Kidney (tissue), 14 donors: ENCODE results near the gene C19orf44. TPM values are rescaled to one million over a fixed set of nuclear protein-coding genes. Genes with fewer than 3 reads are reported as not detected.

Experiments
- DNase-seq, 5 donors: peaks; one replicate each; pipeline ENCODE4 v3.0.0-alpha.2; 2013 to 2020
- FAIRE-seq: peaks from 2 replicates; lab custom pipeline; 2012; peaks lifted over from hg19 to GRCh38; lab: Jason Lieb, UNC
- H3K27ac ChIP-seq, 2 donors: one replicate each; pipeline ENCODE4 v1.7.0; 2013; ENCODE audit warnings: low read depth in 2 of 2, low read length in 2 of 2, inconsistent platforms in 1 of 2
- H3K27me3 ChIP-seq: one replicate; pipeline ENCODE4 v1.7.1; 2013; ENCODE audit warnings: low read length, inconsistent platforms; ENCODE audit not compliant: control insufficient read depth, insufficient read depth
- H3K36me3 ChIP-seq, 3 donors: one replicate each; pipeline versions ENCODE4 v1.7.0 to v1.7.1; 2013; ENCODE audit warnings: low read length in 3 of 3, control low read depth in 1 of 3, inconsistent platforms in 1 of 3; ENCODE audit not compliant: insufficient read depth in 3 of 3, control insufficient read depth in 2 of 3
- H3K4me1 ChIP-seq, 3 donors: one replicate each; pipeline versions ENCODE4 v1.7.0 to v1.7.1; 2013; ENCODE audit warnings: low read length in 3 of 3, inconsistent platforms in 1 of 3, low read depth in 1 of 3; ENCODE audit not compliant: control insufficient read depth in 2 of 3, insufficient read depth in 2 of 3
- H3K4me3 ChIP-seq, 3 donors: one replicate each; pipeline versions ENCODE4 v1.7.0 to v1.8.1; 2013; ENCODE audit warnings: low read length in 3 of 3, control low read depth in 1 of 3, inconsistent platforms in 1 of 3
- H3K9ac ChIP-seq, 3 donors: one replicate each; pipeline versions ENCODE4 v1.7.0 to v1.7.1; 2013; ENCODE audit warnings: low read length in 3 of 3, control low read depth in 1 of 3, inconsistent platforms in 1 of 3
- H3K9me3 ChIP-seq, 3 donors: one replicate each; pipeline versions ENCODE4 v1.7.0 to v1.7.1; 2013; ENCODE audit warnings: low read length in 3 of 3, control low read depth in 1 of 3, inconsistent platforms in 1 of 3; ENCODE audit not compliant: control insufficient read depth in 2 of 3, insufficient read depth in 1 of 3
- CTCF ChIP-seq: IDR thresholded peaks from 3 replicates; pipeline ENCODE4 v1.5.1; 2012; ENCODE audit warnings: mild to moderate bottlenecking, moderate library complexity, borderline replicate concordance; ENCODE audit not compliant: insufficient read depth; ENCODE audit errors: extremely low read depth
- intact Hi-C: fragments of 100-400 bp; cut with DNase I; formaldehyde crosslinking; loops from one replicate; pipeline ENCODE4 v1.11.1; 2022
- polyA plus RNA-seq: library from polyadenylated mRNA; stranded (reverse); fragments of 350-450 nt; fragmentation: Illumina TruSeq; extraction: RNeasy Lipid Tissue Mini Kit (QIAGEN cat#74804); gene quantifications from one replicate; pipeline ENCODE4 v1.2.3, GENCODE V29; 2014; ENCODE audit warnings: low read depth, low replicate concordance; ENCODE audit not compliant: insufficient read depth
- total RNA-seq: library from RNA; stranded (reverse); fragmentation: NEBNext Ultra II Directional; extraction: Animal tissue kit (Norgen Biotek cat#: 25700); gene quantifications from one replicate; pipeline ENCODE4 v1.2.1, GENCODE V29; 2021
- donor health status: control.
- donor health status: control.
- donor health status: control.
- donor health status: control.
- donor health status: control.
- donor health status: DM: yes; HTN: yes; CAD: no.
- donor health status: Normal renal cell carcinoma (clear cell type).

C19orf44 gene
- total and polyA plus RNA-seq, 2 donors from 2014 or later = 6.2 to 8.6 TPM

- no peaks in the 10 kb centered on the region for H3K4me1 ChIP-seq
- H3K9me3 ChIP-seq = no peaks in the 10 kb centered on the region
- H3K36me3 ChIP-seq = peaks cover 3 to 48% (median 19%) of the 10 kb centered on the region in 3 donors
- no peak overlapping the region for H3K9ac ChIP-seq
- no peak overlapping the region for H3K4me3 ChIP-seq
- intact Hi-C loops = no loop called here
- H3K27ac ChIP-seq = no peak overlapping the region
- DNase-seq (no peak), FAIRE-seq (no peak)
- H3K27me3 ChIP-seq = no peaks in the 10 kb centered on the region
- no peak for TF ChIP-seq CTCF
Observed at GRCh38 chr19:16516381-16516780, 20.2 kb downstream of the C19orf44 start.

- DNase-seq (no peak), FAIRE-seq (no peak)
- Histone ChIP-seq H3K4me1 (no peaks in the 10 kb centered on the region), H3K4me3 (no peak overlapping the region), H3K27ac (no peak overlapping the region), H3K27me3 (no peaks in the 10 kb centered on the region), H3K36me3 (peaks cover 3 to 52% (median 19%) of the 10 kb centered on the region in 3 donors), H3K9ac (no peak overlapping the region), H3K9me3 (no peaks in the 10 kb centered on the region)
- intact Hi-C loops = no loop called here
- TF ChIP-seq CTCF = no peak
Observed at GRCh38 chr19:16516923-16517610, 20.9 kb downstream of the C19orf44 start.

GRCh38 chr19:16518061-16518460, 21.9 kb downstream of the C19orf44 start:
- FAIRE-seq = no peak
- Histone ChIP-seq H3K4me3 (no peak overlapping the region), H3K27me3 (no peaks in the 10 kb centered on the region), H3K36me3 (peaks cover 5 to 55% (median 22%) of the 10 kb centered on the region in 3 donors), H3K9ac (no peak overlapping the region), H3K9me3 (no peaks in the 10 kb centered on the region), H3K27ac (no peak overlapping the region), H3K4me1 (no peaks in the 10 kb centered on the region)
- no peak for TF ChIP-seq CTCF
- intact Hi-C loops = no loop called here
- DNase-seq = no peak
